ENCODE results near the gene PLD3. TPM values are rescaled to one million over a fixed set of nuclear protein-coding genes. Genes with fewer than 3 reads are reported as not detected.

The PLD3 gene
- total and polyA plus RNA-seq, 2 donors (not counting 3 experiments of a cell fraction or from before 2014, with no cell fraction given): 166 to 479 TPM

GRCh38 chr19:40348961-40349507, 539 bp downstream of the PLD3 start:
- FAIRE-seq: no peak
- CTCF ChIA-PET: interaction anchor here (1.2 to 1.6 kb wide), 2 partner anchors 27 to 250 kb away, joined by 3 read pairs; no protein-coding TSS in a partner anchor

More at GRCh38 chr19:40348961-40349507, 539 bp downstream of the PLD3 start:
- Histone ChIP-seq H4K20me1 (replicated peaks; ENCODE audit: control insufficient read depth, extremely low read depth, insufficient read depth, low read length) (no peaks in the 10 kb centered on the region), H3K27ac (ENCODE audit: insufficient read depth, low read depth, low read length) (peak overlapping the region; percentile 69), H3K4me2 (ENCODE audit: insufficient read depth, low read length) (peak overlapping the region; percentile 97), H3K9me3 (replicated peaks; ENCODE audit: control insufficient read depth, insufficient read depth, low read length) (no peaks in the 10 kb centered on the region), H3K36me3 (ENCODE audit: control insufficient read depth in 2 of 2, extremely low read depth in 1 of 2, insufficient read depth in 2 of 2, low read length in 2 of 2) (no peaks in the 10 kb centered on the region), H3K9me1 (replicated peaks; ENCODE audit: control insufficient read depth, extremely low read depth, insufficient read depth, low read length) (no peaks in the 10 kb centered on the region), H3K4me1 (ENCODE audit: control insufficient read depth, extremely low read depth, insufficient read depth, low read length) (peaks cover 13% of the 10 kb centered on the region), H3K9ac (replicated peaks; ENCODE audit: extremely low read depth, insufficient read depth, low read length) (peak overlapping the region; percentile 92), H3K27me3 (ENCODE audit: control insufficient read depth in 2 of 2, insufficient read depth in 2 of 2, low read length in 2 of 2) (no peaks in the 10 kb centered on the region), H2AFZ (ENCODE audit: low read depth, low read length) (peak overlapping the region; percentile 93), H3K79me2 (ENCODE audit: control insufficient read depth, insufficient read depth, low read length) (peaks cover 31% of the 10 kb centered on the region), H3K4me3 (replicated peaks in 1 of 3; ENCODE audit: insufficient read depth in 1 of 3, low read depth in 1 of 3, low read length in 3 of 3) (peak overlapping the region; percentile 65 to 98 (median 91))
- DNase-seq (ENCODE audit: low read depth, low spot score): peak; percentile 55
- TF ChIP-seq EZH2 (IDR thresholded peaks at IDR 0.05; ENCODE audit: borderline replicate concordance, low read depth, low read length, severe bottlenecking) (no peak), MYC (IDR thresholded peaks at IDR 0.05; ENCODE audit: low read depth, low read length) (no peak), POLR2A (IDR thresholded peaks at IDR 0.05; ENCODE audit: low read depth, low read length) (no peak), JUN (IDR thresholded peaks at IDR 0.05; ENCODE audit: borderline replicate concordance, insufficient read depth, insufficient read length, low read depth) (no peak), FOS (IDR thresholded peaks at IDR 0.05; ENCODE audit: borderline replicate concordance, insufficient read depth, low read length) (no peak), POLR2AphosphoS5 (IDR thresholded peaks at IDR 0.05; ENCODE audit: insufficient read depth, low read depth, low read length) (no peak), GATA2 (IDR thresholded peaks at IDR 0.05; ENCODE audit: insufficient read depth, insufficient read length, low read depth, low read length) (no peak), CTCF (IDR thresholded peaks at IDR 0.05; ENCODE audit: extremely low read depth in 1 of 2, insufficient read depth in 1 of 2, low read depth in 1 of 2, low read length in 2 of 2) (no peak), MAX (IDR thresholded peaks at IDR 0.05; ENCODE audit: insufficient read depth, insufficient read length) (no peak)
- POLR2A ChIA-PET: interaction anchor here (0.9 kb wide), 1 partner anchor 17 kb away, joined by 6 read pairs; no protein-coding TSS in a partner anchor
- dilution Hi-C loops (cut with MboI; ENCODE audit: extremely low pct_ligation_motif_present, low sequenced_read_pairs): no loop called here
- intact Hi-C loops (cut with micrococcal nuclease): loop anchor here (1.0 to 5.0 kb wide), 6 partner anchors 53 to 248 kb away; partner anchors contain the start of genes AKT2, BLVRB and SPTBN4
- TSS peak; percentile 68 for BruUV-seq (replicated peaks)

Data from endothelial cell of umbilical vein (primary cell).